Astrocyte (in vitro differentiated cells and primary cell): Measurements from ENCODE around the gene PTPRN2.

Experiments
- CTCF ChIP-seq: IDR thresholded peaks from 2 replicates; pipeline ENCODE4 v1.5.1; 2011; ENCODE audit warnings: low read depth, mild to moderate bottlenecking, inconsistent platforms, low read length, moderate library complexity; ENCODE audit not compliant: insufficient read depth
- EZH2 ChIP-seq: IDR thresholded peaks from 2 replicates; pipeline ENCODE4 v1.6.1; 2012; ENCODE audit warnings: mild to moderate bottlenecking, low read length, inconsistent platforms; ENCODE audit not compliant: insufficient read depth

GRCh38 chr7:158516524-158516923 is 71.1 kb downstream of the PTPRN2 start:
- TF ChIP-seq CTCF (no peak), EZH2 (no peak)
